HG02763 (cell line): ENCODE data around the gene PRRX2.

Experiments used
- ATAC-seq: cut with Tn5 transposase; IDR thresholded peaks from one replicate; pipeline ENCODE4 v1.9.1; 2021; ENCODE audit warnings: mild to moderate bottlenecking, moderate library complexity; ENCODE audit not compliant: unreplicated experiment

Gene PRRX2

DNA sequence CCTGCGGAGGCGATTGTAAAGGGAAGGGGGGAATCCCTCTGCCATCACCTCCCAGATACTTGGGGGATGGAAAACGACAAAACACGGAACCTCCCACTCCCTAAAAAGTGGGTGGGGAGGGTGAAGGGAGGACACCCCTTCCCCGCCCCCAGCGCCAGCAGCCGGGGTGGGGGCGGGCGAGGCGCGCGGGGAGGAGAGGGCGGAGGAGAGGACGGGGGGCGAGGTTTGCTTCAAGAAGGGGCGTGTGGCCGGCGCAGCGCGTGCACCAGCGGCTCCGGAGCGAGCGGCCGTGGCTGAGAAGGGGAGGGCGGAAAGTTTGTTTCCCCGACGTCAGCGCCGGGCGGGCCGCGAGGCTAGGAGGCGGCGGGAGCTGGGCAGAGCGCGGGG is at the start of gene PRRX2:
Gene PRRX2 (plus strand): TSS at position 259 of the 387 bp plus-strand sequence. CDS start 221 bp downstream, outside the sequence.
- ATAC-seq = no peak

DNA sequence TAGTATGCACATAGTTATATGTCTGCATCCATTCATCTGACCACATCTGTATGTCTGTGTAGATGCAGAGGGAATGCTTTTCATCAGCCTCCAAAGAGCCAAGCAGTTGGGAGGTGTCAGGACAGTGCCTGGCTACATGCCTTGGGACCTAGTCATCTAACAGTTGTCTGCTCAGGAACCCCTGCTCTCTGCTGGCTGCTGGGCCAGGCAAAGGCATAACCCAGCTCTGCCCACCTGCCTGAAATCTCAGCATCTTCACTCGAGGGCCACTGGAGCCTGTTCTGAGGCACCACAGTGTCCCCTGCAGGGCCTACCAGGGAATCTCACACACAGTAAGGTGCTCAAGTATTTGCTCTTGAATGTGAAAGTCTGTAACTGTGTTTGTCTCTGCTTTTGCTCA is 48.3 kb upstream of the PRRX2 start:
- ATAC-seq = no peak

DNA sequence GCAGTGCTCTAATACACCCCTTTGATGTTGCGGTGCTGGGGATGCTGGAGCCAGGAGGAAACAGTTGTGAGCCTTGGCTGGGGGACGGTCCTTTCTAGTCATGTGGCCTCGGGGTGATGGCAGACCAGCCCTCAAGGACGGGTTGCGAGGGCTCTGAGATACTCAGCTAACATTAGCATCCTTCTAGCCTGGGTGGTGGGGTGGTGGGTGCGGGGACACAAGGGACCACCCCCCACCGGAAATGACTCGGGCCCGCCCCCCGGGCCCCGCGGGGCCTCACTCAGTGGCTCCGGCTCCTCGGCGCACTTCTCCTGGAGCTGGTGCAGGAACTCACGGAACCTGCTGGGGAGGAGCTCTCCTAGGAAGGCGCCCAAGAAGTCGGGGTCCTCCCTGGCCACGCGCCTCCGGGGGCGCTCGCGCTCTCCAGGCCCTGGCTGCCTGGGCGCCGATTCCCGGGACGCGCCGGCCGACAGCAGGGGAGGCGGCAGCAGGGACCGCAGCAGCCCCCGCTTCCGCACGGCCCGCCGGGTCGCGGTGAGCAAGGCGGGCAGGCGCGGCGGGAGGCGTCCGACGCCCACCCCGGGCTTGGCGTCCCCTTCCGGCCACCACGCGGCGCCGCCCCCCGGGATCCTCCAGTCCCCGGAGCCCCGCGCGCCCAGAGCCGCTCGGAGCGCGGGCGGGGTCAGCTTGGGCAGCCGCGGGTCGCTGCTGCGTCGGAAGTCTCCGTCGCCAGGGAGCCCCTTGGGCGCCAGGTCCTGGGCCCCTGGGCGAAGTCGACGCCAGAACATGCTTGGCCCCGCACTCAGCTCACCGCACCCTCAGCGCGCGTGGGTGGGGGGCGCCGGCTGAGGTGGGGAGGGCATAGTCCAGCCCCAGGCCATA is 45.4 kb upstream of the PRRX2 start:
- ATAC-seq = no peak

DNA sequence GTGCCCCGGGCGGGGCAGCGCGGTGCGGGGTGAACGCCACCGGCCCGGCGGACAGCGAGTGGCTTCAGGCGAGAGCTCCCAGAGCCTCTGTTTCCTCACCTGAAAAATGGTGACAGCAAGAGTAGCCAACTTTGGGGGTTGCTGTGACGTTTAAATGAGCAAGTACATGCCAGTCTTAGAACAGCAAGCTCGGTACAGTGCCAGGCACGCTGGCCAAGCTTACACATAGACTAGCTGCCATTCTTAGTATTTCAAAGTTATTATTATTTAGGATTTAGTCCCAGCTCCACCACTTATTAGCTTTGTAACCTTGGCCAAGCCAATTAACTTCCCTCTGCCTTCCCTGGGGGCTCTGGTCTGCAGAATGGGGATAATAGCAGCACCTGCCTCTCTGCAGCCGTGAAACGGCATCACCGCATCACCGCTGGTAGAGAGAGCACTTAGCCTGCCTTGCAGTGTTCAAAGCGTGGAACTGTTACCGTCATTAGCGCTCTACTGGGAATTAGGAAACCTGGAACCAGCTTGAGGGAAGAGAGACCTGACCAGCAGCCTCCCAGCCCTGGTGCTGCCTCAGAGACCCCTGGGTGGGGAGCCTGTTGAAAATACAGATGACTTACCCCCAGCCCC is 44.7 kb upstream of the PRRX2 start, which contains the start of gene C9orf50:
Gene C9orf50 (minus strand): TSS at position 433 of the 627 bp plus-strand sequence. CDS start 527 bp downstream, outside the sequence.
- no peak for ATAC-seq

DNA sequence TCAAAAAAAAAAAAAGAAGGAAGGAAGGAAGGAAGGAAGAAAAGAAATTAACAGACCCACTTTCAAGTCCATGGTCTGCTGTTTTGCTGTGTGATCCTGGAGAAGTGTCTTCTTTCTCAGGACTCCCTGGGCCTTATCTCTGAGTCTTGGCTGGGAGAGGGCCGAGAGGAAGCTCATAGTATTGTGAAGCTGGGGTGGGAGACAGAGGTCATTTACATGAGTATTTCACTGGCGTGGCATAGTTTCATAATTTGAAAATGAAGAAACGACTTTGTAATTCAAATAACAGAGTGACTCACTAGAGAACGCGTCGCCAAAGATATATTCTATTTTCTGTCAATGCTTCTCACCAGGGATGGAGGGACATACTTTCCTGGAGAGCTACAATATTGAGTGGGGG is 42.1 kb upstream of the PRRX2 start:
- ATAC-seq = no peak

DNA sequence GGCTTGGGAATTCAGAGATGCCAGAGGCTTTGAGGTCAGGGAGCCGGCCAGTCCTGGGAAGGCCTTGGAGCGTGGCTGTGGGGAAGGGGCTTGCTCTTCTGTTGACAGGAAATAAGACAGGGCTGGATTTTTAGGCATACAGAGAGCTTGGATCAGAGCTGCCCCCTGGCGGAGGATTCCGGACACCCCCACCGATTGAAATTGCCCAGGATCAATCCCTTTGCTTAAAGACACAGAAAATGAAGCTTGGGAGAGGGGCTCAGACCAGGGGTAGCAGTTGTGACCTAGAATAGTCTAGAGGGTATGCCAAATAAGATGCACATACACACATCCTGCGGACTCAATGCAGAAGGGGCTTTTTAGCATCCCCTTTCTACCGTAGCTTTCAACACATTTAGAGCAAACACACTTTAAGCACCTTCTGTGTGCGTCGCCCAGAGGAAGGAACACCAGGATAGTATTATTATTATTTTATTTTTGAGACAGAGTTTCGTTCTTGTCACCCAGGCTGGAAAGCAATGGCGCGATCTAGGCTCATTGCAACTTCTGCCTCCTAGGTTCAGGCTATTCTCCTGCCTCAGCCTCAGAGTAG is 41.2 kb upstream of the PRRX2 start:
- no peak for ATAC-seq

DNA sequence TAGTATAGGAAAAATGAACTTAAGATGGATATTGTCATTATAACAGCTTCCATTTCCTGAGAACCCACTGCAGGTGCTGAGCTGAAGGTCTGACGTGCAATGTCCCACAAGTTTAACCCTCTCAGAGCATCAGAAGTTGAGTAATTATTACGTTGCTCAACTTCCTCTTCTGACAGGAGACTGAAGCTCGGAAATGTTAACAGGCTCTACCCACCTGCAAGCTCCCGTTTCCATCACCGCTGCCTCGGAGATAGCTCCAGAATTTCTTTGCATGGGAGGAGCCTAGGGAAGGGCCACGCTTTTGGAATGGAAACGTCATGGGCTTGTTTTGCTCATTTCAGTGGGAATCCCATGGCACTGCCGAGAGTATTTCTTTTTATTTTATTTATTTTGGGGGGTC is 40.5 kb upstream of the PRRX2 start:
- no peak for ATAC-seq

DNA sequence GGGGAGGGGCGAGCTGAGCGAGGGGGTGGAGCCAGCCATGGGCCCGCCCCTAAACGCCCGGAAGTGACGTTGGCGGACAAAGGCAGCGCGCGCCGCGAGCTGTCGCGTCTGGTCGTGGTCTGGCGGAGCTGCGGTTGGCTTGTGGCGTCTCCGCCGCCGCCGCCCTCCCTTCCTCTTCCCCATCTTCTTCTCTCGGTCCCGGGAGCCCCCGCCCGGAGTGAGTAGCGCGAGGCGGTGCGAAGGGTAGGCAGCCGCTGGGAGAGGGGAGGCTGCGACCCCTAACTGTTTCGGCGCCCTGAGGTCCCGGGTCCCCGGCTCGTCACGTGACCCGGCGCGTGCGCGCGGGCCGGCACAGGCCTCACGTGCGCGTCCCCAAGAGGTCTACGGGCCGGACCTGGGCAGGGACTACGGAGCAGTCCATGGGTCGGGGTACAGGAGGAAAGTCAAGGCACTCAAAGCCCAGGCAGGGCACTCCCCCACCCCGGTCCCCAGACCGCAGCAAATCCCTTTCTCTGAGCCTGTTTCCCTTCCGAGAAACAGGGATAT is 39.3 kb upstream of the PRRX2 start, which contains the start of gene NTMT1:
Gene NTMT1 (plus strand): TSS at position 85 of the 546 bp plus-strand sequence. CDS start 6,541 bp downstream, outside the sequence.
- peak; percentile 82 for ATAC-seq

DNA sequence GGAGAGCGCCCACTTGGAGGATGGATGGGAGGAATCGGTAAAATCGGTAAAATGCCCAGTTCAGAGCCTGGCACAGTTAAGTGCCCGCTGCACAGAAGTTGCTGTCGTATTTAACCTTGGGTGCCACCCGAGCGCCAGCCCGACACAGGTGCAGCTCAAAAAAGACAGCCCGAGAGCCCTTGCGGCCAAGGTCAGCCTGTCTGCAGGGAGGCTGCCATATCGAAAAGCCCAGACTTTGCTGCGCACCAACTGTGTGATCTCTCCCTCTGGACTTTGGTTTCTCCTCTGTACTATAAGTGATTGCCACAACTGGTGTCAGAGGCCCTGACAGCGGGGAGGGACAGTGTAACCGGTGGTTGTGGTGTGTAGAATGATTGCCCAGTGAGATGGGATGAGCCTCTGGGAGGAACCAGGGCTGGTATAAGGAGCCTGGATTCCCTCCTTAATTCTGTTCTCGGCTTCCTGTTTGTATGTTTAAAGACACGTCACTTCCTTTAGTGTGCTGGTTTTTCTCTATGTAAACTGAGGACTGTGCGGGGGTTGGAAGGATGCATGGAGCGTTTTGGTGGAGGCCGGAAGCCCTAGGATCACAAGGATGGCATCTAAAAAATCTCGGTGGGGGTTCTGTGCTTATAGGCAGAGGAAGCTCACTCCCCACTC is 38.7 kb upstream of the PRRX2 start:
- ATAC-seq = no peak

DNA sequence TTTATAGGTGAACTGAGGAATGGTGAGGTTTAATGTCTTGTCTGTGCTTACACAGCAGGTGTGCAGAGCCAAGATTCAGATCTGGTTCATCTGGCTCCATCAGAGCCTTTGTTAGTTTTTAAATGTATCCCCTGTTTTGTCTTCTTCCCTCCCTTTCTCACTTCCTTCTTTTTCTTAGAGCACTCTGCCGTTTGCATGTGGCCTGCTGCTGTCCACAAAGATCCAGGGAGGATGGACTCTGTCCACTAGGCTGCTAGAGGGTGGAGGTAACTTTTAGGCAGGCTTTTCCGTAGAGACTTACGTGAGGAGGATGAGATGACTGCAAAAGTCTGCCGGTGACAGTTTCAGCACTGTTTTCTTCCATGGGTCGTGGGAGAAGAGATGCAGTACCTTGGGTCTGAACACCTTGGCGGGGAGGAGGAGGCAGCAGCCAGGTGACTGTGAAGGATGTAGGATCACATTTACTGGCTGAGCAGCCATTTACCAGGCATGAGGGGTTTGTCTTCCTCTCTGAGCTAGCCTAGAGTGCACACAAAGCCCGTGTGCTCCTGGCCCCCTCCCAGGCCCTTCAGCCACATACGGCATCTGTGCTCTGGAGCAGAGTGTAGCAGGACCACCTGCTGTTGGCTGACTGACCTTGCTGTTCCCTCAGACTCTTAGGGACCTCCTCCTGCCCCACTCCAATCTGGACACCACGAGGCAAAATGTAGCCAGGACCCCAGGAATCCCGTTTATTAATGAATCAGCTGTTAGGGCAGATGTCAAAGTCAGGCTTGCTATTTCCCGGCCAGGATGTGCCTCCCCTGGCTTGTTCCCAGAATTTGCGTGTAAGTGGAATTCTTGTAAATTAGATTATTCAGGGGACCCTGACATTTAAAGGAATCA is 37.6 kb upstream of the PRRX2 start:
- ATAC-seq = no peak

DNA sequence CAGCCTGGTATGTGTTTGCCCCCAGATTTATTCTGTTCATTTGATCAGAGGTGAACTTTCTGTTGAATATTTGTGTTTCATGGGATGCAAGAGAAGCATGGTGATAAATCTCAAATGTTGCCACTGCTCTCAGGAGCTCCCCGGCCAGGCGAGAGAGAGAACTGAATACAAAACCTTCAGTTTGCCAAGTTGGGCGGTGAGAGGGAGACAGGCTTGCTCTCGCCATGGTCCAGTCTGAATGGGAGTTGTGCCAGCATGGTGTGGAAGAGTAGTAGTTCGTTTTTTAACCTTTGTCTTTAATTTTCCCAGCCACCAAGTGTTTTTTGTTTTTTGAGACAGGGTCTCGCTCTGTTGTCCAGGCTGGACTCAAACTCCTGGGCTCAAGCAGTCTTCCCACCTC is 36.7 kb upstream of the PRRX2 start:
- no peak for ATAC-seq

DNA sequence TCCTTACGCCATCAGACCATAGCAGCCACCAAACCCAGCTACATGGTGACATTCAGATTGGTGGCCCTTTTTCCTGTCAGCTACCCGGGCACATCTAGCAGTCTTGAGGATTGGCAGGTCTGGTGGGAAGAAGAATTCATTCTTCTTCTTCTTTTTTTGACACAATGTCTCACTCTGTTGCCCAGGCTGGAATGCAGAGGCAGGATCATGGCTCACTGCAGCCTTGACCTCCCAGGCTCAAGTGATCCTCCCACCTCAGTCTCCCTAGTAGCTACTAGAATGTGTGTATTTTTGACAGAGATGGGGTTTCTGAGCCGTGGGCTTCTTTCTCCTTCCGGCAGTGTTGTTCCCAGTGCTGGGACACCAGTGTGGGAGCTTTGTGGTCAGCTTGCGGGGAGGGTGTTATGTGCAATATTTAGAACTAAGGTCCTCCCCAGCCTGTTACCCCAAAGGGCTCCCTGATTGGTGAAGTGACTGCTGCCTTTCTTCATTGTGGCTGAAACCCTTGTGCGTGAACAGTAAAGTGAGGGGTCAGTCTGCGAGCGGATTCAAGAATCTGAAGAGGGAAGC is 36.1 kb upstream of the PRRX2 start:
- ATAC-seq = no peak

DNA sequence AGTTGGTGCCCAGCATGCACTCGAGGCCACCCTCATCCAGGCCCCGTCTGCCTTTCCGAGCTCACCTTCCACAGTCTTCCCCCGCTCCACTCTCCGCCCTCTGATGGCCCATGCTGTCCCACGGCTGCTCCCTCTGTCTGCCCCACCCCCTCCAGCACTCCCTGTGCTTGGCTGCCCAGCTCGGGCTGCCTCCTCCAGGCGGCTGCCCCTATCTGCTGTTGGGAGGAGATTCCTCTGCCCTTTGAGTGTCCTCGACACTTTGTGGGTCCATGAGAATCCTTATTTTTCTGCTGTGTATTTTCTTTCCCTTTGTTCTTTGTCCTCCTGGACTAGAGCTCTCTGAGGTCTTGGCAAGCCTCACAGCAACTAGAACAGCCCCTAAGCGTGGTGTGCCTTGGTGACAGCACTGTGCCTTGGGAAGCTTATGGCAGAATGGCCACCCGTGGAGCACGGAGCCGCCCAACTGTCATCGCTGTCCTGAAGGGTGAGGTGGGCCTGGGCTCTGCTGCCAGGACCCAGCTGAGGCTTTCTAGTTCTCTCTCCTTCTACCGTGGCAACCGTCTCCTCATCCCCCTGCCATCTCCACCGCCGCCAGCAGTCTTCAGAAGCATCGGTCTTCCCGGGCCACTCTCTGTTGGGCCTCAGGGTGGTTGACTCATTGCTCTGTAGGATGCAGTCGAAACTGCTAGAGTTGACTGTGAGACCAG is 34.3 kb upstream of the PRRX2 start:
- ATAC-seq = no peak

DNA sequence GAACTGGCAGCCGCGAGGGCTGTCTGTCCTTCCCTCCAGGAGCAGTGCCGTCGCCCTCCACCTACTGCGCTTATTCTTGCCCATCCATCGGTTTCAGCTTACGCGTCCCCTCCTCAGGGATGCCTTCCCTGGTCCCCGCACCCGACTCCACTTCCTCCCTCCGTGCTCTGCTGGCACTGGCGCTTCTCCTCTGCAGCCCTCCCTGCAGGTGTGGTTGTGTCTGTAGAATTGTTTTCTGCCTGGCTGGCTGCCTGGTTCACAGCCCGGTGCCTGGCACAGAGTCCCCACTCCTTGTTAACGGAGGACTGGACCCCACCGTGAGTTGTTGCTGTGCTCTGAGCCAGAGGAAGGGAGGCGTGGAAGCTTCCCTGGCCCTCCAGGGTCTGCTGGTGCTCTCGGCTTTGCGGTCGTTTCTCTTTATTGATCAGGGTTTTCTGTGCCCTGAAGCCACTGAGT is 33.7 kb upstream of the PRRX2 start:
- ATAC-seq = no peak

DNA sequence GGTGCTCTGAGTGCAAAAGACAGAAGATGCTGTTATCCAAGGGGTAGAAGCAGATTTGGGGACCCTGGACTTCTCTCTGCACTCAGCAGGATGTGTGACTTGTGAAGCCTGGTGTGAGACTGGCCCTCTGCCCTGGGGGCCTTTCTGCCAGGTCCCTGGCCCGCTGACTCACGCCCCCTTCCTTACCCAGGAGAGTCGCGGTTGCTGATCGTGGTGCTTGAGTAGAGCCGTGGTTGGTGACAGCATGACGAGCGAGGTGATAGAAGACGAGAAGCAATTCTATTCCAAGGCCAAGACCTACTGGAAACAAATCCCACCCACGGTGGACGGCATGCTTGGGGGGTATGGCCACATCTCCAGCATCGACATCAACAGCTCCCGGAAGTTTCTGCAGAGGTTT is 33.0 kb upstream of the PRRX2 start:
- ATAC-seq = no peak

DNA sequence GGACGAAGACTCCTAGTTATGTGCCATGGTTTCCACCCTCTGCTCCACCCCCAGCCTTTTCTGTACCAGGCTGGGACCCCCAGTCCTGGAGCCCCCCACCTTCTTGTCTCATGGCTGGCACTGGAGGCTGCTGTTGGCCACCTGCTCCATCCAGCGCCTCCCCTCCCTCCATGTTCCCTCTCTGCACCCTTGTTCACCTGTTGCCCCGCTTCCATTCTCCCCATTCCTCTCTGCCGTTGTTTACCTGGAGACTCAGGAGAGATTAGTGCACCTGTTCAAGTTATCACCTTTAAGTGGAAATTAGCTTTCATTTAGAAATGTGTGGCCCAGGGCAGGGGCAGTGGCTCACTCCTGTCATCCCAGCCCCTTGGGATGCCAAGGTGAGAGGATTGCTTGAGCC is 32.2 kb upstream of the PRRX2 start:
- ATAC-seq = no peak

DNA sequence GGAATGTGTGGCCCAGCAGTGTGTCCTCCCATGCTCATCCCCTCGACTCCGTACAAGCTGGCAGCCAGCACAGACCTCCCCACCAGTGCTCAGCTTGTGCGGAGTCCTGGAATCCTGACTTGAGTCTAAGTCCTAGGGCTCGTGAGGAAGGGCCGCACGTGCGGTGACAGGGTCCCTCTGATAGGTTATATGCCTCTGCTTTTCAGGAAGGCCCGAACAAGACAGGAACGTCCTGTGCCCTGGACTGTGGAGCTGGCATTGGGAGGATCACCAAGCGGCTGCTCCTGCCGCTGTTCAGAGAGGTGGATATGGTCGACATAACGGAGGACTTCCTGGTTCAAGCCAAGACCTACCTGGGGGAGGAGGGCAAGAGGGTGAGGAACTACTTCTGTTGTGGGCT is 31.6 kb upstream of the PRRX2 start:
- ATAC-seq = no peak

DNA sequence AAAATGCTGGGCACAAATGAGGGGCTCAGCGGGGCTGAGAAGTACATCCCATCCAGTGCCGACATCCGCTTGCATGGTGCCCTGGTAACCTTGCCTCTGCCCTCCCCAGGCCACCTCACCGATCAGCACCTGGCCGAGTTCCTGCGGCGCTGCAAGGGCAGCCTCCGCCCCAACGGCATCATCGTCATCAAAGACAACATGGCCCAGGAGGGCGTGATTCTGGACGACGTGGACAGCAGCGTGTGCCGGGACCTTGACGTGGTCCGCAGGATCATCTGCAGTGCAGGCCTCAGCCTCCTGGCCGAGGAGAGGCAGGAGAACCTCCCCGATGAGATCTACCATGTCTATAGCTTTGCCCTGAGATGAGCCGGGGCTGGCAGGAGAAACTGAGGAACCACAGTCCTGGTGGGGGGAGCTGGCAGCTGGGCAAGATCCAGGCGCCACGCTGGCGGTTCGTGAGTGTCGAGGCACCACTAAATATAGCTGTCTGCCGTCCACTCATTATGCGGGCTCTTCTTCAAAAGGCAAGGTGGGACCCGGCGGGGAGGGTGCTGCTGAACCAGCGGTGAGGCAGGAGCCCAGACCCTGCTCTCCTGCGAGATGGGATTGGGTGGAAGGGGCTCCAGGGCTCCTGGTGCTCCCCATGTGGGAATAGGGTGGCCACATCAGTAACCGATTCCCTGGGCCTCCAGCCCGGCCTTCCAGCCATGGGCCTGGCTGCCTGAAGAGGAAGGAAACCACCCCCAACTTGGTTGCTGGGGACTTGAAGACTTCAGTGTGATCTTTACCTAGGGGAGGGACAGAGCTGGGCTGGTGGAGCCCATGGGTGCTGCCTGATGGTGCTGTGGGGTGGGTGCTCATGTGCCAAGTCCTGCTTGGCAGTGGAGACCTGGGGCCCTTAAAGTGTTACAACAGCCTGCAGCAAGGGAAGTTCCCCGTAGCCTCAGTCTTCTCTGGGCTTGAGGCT is 30.1 kb upstream of the PRRX2 start:
- ATAC-seq = no peak
